Stimulated activated naive CD8-positive, alpha-beta T cell treated with anti-CD3 and anti-CD28 coated beads, Interleukin-15, Interleukin-2, amounts not matched to agents 100 U/mL and 50 U/mL, for 24 hours (primary cell): Measurements from ENCODE around the gene SMARCD2.

Experiments used
- ATAC-seq: fragments of 150-1000 bp; cut with Tn5 transposase; one replicate; pipeline ENCODE4 v1.10.0; 2021
- DNase-seq: peaks from one replicate; pipeline ENCODE4 v3.0.0; 2021

The SMARCD2 gene

GRCh38 chr17:63832014-63832413 is 10.5 kb downstream of the SMARCD2 start:
- no peak for DNase-seq
- no peak for ATAC-seq

GRCh38 chr17:63831505-63831904 is 11.0 kb downstream of the SMARCD2 start:
- DNase-seq (no peak), ATAC-seq (no peak)

DNA sequence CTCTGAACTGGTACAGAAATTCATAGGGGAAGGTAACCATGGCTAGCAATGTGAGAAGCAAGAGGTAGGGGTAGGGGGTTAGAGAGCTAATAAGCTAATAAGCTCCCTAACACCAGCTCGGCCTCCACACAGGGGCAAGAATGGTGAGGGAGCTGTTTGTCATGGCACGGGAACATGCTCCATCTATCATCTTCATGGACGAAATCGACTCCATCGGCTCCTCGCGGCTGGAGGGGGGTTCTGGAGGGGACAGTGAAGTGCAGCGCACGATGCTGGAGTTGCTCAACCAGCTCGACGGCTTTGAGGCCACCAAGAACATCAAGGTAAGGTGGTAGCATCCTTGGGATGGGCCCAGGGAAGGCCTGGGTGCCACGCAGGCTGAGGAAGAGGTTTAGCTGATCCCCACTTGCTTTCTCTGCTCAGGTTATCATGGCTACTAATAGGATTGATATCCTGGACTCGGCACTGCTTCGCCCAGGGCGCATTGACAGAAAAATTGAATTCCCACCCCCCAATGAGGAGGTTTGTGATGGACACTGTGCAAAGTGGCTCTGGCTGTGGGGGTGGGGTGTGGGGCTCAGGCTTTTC is 11.5 kb downstream of the SMARCD2 start:
- ATAC-seq: no peak
- no peak for DNase-seq

DNA sequence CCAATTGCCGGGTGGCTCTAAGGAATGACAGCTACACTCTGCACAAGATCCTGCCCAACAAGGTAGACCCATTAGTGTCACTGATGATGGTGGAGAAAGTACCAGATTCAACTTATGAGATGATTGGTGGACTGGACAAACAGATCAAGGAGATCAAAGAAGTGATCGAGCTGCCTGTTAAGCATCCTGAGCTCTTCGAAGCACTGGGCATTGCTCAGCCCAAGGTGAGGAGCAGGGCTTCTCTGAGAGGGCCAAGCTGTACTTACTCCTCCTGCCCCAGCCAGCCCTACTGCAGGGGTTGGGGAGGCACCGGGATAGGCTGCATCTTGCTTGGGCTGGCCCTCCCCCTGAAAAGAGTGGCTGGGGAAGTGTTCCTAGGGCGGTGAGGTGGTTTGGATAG is 12.2 kb downstream of the SMARCD2 start:
- ATAC-seq: no peak
- DNase-seq: no peak

DNA sequence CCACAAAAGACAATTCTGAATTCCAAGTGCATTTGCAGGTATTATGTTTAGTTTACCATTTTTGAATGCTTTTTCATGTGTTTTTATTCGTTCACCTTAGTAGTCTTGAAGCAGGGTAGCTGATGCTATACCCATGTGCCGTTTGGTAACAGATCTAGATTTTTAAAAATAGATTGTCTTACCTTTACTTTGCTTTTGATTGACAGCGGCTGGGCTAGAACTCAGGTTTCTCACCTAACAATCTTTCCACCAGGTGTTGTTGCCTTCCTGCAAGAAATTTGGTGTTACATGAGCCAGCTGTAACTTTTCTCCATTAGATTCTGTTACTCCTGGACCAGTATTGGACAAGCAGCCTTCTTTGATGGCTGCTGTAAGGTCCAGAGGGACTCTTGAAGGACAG is 13.5 kb downstream of the SMARCD2 start:
- DNase-seq: no peak

GRCh38 chr17:63827801-63828221 is 14.7 kb downstream of the SMARCD2 start:
- ATAC-seq (no peak), DNase-seq (no peak)

More for the DNA sequence above, 13.5 kb downstream of the SMARCD2 start:
- no peak for ATAC-seq

DNA sequence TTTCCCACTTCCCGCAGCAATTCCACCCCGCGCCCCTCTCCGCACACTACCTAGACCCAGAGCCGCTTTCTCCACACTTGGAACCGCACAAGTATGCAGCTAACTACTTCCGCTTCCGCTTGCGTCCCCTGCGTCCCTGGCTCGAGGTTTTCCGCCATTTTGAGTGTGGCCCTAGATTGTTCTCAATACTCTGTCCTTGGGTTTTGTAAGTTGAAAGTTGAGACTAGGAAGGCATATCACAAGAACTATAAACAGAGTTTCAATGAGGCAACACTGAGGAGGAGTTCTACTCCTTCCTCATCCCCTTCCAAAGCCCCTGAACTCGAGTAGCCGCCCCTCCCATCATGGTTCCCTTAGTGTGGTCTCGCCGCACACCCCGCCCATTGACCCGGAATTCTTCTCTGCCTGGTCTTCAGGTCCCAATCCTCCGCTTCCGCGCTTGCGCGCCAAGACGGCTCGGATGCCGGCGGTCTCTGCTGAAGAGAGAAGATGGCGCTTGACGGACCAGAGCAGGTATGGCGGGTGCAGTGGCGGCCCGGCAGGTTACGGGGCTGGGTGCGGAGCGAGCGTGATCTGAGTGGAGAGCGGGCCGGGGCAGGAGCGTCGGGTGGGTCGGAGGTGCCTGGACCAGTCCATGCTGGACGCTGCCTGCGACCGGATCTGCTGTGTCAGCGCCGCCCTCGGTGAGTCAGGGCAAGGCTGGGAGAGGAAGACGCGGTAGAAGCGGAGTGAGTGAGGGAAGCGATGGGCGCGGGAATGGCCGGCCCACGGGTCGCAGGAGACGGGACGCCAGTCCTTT is 15.3 kb downstream of the SMARCD2 start, which contains the start of the genes FTSJ3 and PSMC5:
TSS of gene FTSJ3 (minus strand) at position 662 of the 799 bp plus-strand sequence. CDS start 761 bp downstream, outside the sequence.
TSS of gene PSMC5 (plus strand) at position 430 of the 799 bp plus-strand sequence. CDS start at position 490, 60 bp downstream.
- peak; percentile 96 for DNase-seq
- peak; percentile 93 for ATAC-seq

DNA sequence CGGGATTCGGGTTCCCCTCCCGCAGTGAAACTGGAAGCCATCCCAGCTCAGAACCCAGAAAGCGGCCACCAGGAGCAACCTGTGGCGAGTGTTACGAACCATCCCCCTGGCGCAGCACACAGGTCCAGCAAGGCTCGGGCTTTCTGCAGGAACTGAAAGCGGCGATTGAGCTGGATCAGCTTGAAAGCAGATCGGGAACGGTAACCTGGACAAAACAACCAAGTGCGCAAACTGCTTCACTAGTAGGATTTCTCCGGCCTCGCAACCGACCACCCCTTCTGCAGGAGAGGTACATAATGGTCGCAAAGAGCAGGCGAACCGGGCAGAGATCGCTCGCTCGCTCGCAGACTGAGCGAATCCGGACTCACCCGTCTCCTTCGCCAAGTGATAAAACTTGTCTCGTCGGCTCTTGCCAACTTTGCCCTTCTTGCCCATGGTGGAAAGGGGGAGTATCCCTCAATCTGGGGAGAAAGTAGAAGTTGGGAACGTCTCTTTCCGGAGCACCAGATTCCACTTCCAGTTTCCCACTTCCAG is 15.9 kb downstream of the SMARCD2 start:
- DNase-seq (no peak), ATAC-seq (no peak)

DNA sequence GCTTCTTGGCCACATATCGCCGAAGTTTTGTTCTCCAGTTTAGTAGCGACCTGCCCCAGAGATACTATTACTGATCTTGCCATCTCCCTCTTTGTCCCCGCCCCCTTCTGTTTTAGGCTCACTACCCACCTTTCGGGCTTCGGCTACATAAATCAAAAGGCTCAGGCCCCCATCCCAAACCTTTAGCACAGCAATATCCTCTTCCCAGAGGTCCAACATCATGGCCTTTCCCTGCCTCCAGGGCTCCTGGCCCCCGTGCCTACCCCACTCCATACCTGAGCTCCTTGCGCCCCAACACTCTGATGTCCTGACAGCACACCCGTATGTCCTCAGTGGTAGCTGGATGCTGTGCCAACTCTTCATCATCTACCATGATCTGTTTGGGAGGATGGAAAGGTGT is 18.1 kb downstream of the SMARCD2 start:
- DNase-seq (no peak), ATAC-seq (no peak)

GRCh38 chr17:63823659-63824331 is 18.7 kb downstream of the SMARCD2 start:
- no peak for ATAC-seq
- DNase-seq: no peak

DNA sequence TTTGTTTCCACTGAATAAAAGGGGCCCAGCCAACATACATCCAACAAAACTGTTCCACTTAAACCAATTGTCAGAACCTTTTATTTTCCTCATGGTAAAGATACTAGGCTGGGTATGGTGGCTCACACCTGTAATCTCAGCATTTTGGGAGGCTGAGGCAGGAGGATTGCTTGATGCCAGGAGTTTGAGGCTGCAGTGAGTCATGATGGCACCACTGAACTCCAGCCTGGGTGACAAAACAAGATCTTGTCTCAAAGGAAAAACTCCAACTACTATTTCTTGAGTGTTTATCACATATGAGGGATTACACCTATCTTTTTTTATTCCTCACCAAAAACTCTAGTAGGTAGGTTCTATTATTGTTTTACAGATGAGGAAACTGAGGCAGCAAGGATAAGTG is 19.9 kb downstream of the SMARCD2 start:
- no peak for ATAC-seq

DNA sequence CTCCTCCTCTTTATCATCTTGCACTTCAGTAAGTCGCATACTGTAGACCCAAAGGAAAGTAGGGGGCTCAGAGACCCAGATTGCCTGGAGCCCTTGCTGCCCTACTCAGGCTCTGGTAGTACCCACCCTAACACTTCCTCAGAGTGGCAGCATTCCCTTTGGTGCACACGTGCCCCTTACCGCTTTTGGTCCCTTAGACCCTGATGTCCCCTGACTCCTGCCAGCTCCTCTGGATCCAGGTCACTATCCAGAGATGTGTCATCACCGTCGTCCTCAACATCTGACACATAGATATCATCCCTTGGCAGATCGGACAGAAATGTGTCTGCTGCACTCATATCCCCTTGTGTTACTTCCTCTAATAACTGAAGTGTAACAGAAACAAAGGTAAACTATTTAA is 20.7 kb downstream of the SMARCD2 start:
- DNase-seq (no peak), ATAC-seq (no peak)

More for the DNA sequence above, 19.9 kb downstream of the SMARCD2 start:
- DNase-seq: no peak

GRCh38 chr17:63820963-63821561 is 21.4 kb downstream of the SMARCD2 start:
- ATAC-seq (peak; percentile 14), DNase-seq (no peak)

GRCh38 chr17:63819585-63820537 is 22.6 kb downstream of the SMARCD2 start:
- ATAC-seq: peak; percentile 19

DNA sequence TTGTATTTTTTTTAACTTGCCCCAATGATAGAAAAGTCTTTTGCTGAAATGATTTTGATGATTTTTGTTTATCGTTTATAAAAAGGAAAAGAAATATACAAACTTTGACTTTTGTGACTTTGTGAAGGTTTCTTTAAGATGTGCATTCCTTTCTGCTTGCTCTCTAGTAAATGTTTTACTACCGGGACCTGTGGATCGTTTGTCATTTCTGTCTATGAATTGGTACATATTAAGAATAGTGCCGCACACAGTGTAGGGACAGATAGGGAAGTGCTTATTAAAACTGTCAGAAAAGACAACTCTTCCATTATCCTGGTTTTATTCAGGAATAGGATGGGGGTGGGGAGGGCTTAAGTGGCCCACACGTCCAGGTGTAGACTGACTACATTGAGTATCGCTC is 23.4 kb downstream of the SMARCD2 start:
- ATAC-seq (no peak), DNase-seq (no peak)

More at GRCh38 chr17:63819585-63820537, 22.6 kb downstream of the SMARCD2 start:
- DNase-seq: no peak

- ATAC-seq (no peak), DNase-seq (no peak)
Observed at GRCh38 chr17:63817736-63818385, 24.6 kb downstream of the SMARCD2 start.

DNA sequence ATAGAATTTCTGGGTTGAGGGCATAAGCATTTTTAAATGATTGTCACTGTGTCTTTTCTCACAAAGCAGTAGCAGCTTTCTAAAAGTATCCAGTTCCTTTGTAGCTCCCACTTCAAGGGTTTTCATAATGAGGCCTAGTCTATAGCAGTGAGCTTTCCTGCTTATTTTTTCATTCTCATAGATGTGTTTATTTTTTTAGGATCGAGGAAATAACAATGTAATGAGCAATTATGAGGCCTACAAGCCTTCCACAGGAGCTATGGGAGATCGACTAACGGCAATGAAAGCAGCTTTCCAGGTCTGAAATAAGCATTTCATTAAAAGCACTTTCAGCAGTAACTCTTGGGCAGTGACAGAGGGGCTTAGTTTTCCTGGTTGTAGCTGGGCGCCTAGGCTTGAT is 25.8 kb downstream of the SMARCD2 start:
- DNase-seq (no peak), ATAC-seq (no peak)

DNA sequence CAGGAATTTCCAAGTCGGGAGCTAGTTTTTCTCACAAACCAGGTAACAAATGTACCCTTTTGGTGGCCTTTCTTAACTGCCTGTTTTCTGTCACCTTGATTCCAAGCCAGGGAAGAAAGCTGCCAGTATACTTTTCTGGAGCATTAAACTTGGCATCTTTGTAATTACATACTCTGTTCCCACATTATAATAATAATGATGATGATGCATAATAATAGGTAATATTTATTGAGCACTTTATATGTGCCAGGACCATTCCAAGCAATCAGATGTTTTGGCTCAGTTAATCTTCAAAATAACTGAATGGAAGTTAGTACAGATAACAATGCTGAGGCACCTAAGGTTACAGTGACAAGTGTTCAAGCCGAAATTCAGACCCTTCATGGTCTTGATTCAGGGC is 26.4 kb downstream of the SMARCD2 start:
- ATAC-seq (no peak), DNase-seq (no peak)

- ATAC-seq: no peak
- no peak for DNase-seq
Observed at GRCh38 chr17:63809970-63810369, 32.5 kb downstream of the SMARCD2 start.

DNA sequence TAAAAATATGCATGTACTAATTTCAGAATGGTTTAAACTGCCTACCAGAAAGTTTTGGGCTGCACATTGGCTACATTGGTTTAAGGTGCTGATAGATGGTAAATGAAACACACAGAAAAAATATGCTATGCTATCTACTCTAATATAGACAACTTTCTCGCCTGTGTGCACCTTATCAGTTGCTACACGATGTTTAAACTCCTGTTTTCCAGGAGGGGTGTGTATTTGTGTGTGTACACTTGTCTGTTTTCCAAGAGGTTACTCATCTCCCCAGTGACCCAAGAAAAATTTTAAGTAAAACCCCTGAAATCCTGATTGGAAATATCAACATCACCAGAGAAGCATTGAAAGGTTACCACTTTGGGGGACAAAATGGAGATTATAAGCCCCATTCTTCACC is 36.9 kb downstream of the SMARCD2 start:
- ATAC-seq (no peak), DNase-seq (no peak)

GRCh38 chr17:63804328-63804727 is 38.2 kb downstream of the SMARCD2 start:
- no peak for ATAC-seq
- DNase-seq: no peak
